Activated CD4-positive, CD25-positive, alpha-beta regulatory T cell treated with anti-CD3 and anti-CD28 coated beads, Interleukin-2, amount 50 U/mL, for 72 hours (primary cell): ENCODE measurements around the gene KPNA6.

Experiments used
- DNase-seq: peaks from one replicate; pipeline ENCODE4 v3.0.0; 2021

KPNA6 gene

GRCh38 chr1:32221581-32221979, 113.7 kb downstream of the KPNA6 start:
- DNase-seq = no peak

DNA sequence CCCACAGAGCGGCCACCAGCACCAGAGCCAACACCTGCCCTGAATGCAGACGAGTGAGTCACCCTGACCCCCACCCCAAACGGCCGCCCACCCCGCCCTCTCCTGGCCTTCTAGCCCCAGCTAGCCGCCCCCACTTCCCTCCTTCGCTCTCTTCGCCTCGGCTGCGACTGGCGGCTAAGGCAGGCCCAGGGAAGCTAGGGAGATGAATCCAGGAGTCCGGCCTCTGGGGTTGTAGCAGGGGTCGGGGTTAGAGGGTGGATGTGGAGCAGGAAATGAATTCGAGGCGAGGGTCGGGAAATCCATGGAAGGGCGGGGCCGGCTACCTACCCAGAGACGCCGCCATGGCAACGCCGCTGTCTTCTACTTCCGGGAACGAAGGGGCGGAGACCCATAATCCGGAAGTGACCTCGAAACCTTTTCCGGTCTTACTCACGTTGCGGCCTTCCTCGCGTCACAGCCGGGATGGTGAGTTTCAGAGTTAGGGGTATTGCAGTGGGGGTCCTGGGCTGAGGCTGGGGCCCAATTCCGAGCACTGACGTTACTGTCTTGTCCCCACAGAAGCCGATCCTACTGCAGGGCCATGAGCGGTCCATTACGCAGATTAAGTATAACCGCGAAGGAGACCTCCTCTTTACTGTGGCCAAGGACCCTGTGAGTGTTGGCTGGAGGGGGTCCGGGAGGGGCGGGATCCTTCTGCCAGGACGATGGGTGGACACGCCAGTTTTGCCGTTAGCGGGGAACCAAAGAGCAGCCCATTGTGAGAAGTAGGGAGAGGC, 114.3 kb downstream of the KPNA6 start, which contains the start of the genes EIF3I and TMEM234:
Gene EIF3I (plus strand): TSS at position 428 of the 776 bp plus-strand sequence. CDS start 35 bp downstream, at position 463.
Gene TMEM234 (minus strand): TSS at position 374 of the 776 bp plus-strand sequence. CDS start 31 bp downstream, at position 343.
- peak; percentile 86 for DNase-seq

DNA sequence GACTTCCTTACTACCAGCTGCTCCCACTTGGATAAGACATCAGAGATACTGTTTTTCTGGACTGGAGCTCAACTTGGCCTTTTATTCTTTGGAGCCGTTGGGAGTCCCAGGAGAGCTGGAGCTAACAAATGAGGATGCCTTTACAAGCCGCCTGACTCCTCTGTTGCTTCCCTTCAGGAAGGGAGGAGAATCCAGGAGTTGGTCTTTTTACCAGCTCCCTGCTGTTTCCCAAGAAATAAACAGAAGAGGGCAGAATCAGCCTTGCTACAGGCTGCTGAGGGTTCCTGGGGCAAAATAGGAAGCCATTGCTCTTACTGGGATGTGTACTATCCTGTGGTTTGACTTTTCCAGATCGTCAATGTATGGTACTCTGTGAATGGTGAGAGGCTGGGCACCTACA, 115.8 kb downstream of the KPNA6 start:
- DNase-seq = no peak

- no peak for DNase-seq
Observed at GRCh38 chr1:32224285-32224684, 116.4 kb downstream of the KPNA6 start.
